Cardiac fibroblast (primary cell): Measurements from ENCODE around the gene GLRX5.
A peak's percentile ranks its signal among the peaks of the same experiment; 100 is the strongest.

Source experiments
- DNase-seq, 2 donors: peaks; one replicate each; pipeline versions ENCODE4 v3.0.0 to v3.0.0-alpha.2; 2010; ENCODE audit warnings: low read depth in 2 of 2
- H3K4me3 ChIP-seq, 2 donors: replicated peaks in 1 of 2; 1 replicate in 1 of 2; 2 replicates in 1 of 2; pipeline ENCODE4 v1.5.1; 2011; ENCODE audit warnings: low read depth in 2 of 2, low read length in 2 of 2, mild to moderate bottlenecking in 2 of 2, moderate library complexity in 1 of 2
- CTCF ChIP-seq: IDR thresholded peaks from one replicate; pipeline ENCODE4 v1.5.1; 2011; ENCODE audit warnings: low read depth, mild to moderate bottlenecking, low read length, inconsistent platforms

Gene GLRX5

GRCh38 chr14:95533822-95534221 is 1.0 kb upstream of the GLRX5 start:
- no peak for DNase-seq
- no peak for TF ChIP-seq CTCF
- peak overlapping the region; percentile 67 to 81 for H3K4me3 ChIP-seq

GRCh38 chr14:95535226-95536021 is 574 bp downstream of the GLRX5 start:
- H3K4me3 ChIP-seq: peak overlapping the region; percentile 69 to 87
- no peak for DNase-seq
- no peak for TF ChIP-seq CTCF

GRCh38 chr14:95536036-95536593 is 1.3 kb downstream of the GLRX5 start:
- peak overlapping the region; percentile 69 to 87 for H3K4me3 ChIP-seq
- DNase-seq: no peak
- no peak for TF ChIP-seq CTCF

GRCh38 chr14:95536671-95537070 is 1.8 kb downstream of the GLRX5 start:
- no peak for DNase-seq
- H3K4me3 ChIP-seq: peak overlapping the region in 1 of 2 donors; percentile 1
- TF ChIP-seq CTCF: no peak

GRCh38 chr14:95537298-95538089 is 2.6 kb downstream of the GLRX5 start:
- TF ChIP-seq CTCF: no peak
- no peak for DNase-seq
- no peak overlapping the region for H3K4me3 ChIP-seq

- DNase-seq: no peak
- no peak overlapping the region for H3K4me3 ChIP-seq
- TF ChIP-seq CTCF: no peak
Measured at GRCh38 chr14:95538801-95539509, 4.1 kb downstream of the GLRX5 start.
